GM12878 (cell line): ENCODE measurements around the gene POFUT2. TPM values are rescaled to one million over a fixed set of nuclear protein-coding genes. Genes with fewer than 3 reads are reported as not detected.

Source experiments
- ATAC-seq: fragments of 200-7000 bp; cut with Tn5 transposase; 3 replicates; pipeline ENCODE4 v1.9.1; 2020; ENCODE audit warnings: mild to moderate bottlenecking, moderate library complexity
- BruUV-seq: library from RNA; stranded (reverse); fragments of 400-500 nt; replicated peaks from 2 replicates; lab custom pipeline; 2021; lab: Mats Ljungman, UMichigan
- CTCF ChIA-PET: fragments of 300-600 bp; sonication (Branson Sonifier 250); formaldehyde crosslinking; extraction: SDS; loops from one replicate; lab custom pipeline; 2021; ENCODE audit warnings: inconsistent platforms; lab: Yijun Ruan, JAX
- POLR2A ChIA-PET: fragments of 350-600 bp; formaldehyde crosslinking; extraction: SDS; loops from one replicate; lab custom pipeline; 2021; ENCODE audit warnings: inconsistent platforms; lab: Charles Lee
- RAD21 ChIA-PET: fragments of 300-600 bp; sonication (Branson Sonifier 250); formaldehyde crosslinking; loops from one replicate; lab custom pipeline; 2023; ENCODE audit warnings: antibody characterized with exemption; ENCODE audit not compliant: unreplicated experiment; lab: Charles Lee
- SMC1A ChIA-PET: fragments of 300-600 bp; sonication (Branson Sonifier 250); formaldehyde crosslinking; loops from one replicate; lab custom pipeline; 2023; ENCODE audit not compliant: unreplicated experiment, uncharacterized antibody; lab: Charles Lee
- DNase-seq: peaks from one replicate; pipeline ENCODE4 v3.0.0-alpha.2; 2011; ENCODE audit warnings: low read depth, low spot score
- FAIRE-seq: peaks from 3 replicates; lab custom pipeline; 2011; peaks lifted over from hg19 to GRCh38; lab: Jason Lieb, UNC
- H2AFZ ChIP-seq: 2 replicates; pipeline ENCODE4 v1.6.0; 2011; ENCODE audit warnings: low read depth, low read length, control low read depth; ENCODE audit not compliant: control insufficient read depth
- H3K27ac ChIP-seq: 2 replicates; pipeline ENCODE4 v1.5.1; 2011; ENCODE audit warnings: control low read depth; ENCODE audit not compliant: control insufficient read depth, insufficient read depth
- H3K27me3 ChIP-seq, 2 experiments: replicated peaks in 1 of 2; 2 replicates each; pipeline versions ENCODE4 v1.6.0 to v1.6.1; 2011; ENCODE audit warnings: low read length in 1 of 2; ENCODE audit not compliant: control insufficient read depth in 2 of 2, insufficient read depth in 2 of 2
- H3K36me3 ChIP-seq, 2 experiments: 2 replicates each; pipeline ENCODE4 v1.5.1; 2011; ENCODE audit warnings: low read length in 1 of 2; ENCODE audit not compliant: control insufficient read depth in 2 of 2, insufficient read depth in 2 of 2
- H3K4me1 ChIP-seq: 2 replicates; pipeline ENCODE4 v1.6.1; 2011; ENCODE audit warnings: mild to moderate bottlenecking, low read length, moderate library complexity, mixed read lengths; ENCODE audit not compliant: control insufficient read depth, insufficient read depth
- H3K4me2 ChIP-seq: 2 replicates; pipeline ENCODE4 v1.6.0; 2011; ENCODE audit warnings: control low read depth; ENCODE audit not compliant: control insufficient read depth, insufficient read depth
- H3K4me3 ChIP-seq: fragments of 200-600 bp; sonication (generic); 2 replicates; pipeline ENCODE4 v1.5.1; 2016
- H3K79me2 ChIP-seq: 2 replicates; pipeline ENCODE4 v1.6.0; 2011; ENCODE audit warnings: low read length; ENCODE audit not compliant: control insufficient read depth, insufficient read depth
- H3K9ac ChIP-seq: 2 replicates; pipeline ENCODE4 v1.8.0; 2011; ENCODE audit warnings: low read length, control low read depth, mixed read lengths; ENCODE audit not compliant: control insufficient read depth, insufficient read depth
- H3K9me3 ChIP-seq: replicated peaks from 3 replicates; pipeline ENCODE4 v1.5.1; 2011; ENCODE audit warnings: mild to moderate bottlenecking, low read length; ENCODE audit not compliant: control insufficient read depth, insufficient read depth
- H4K20me1 ChIP-seq: 2 replicates; pipeline ENCODE4 v1.6.0; 2011; ENCODE audit not compliant: control insufficient read depth, insufficient read depth
- BCL3 ChIP-seq: IDR thresholded peaks from 2 replicates; pipeline ENCODE4 v1.6.1; 2011; ENCODE audit warnings: borderline replicate concordance, low read depth, mild to moderate bottlenecking, moderate library complexity, low read length; ENCODE audit not compliant: insufficient read depth, poor library complexity, severe bottlenecking
- CREB1 ChIP-seq: IDR thresholded peaks from 2 replicates; pipeline ENCODE4 v1.6.1; 2012; ENCODE audit warnings: low read depth, mild to moderate bottlenecking, inconsistent platforms
- EGR1 ChIP-seq, 2 experiments: IDR thresholded peaks; 1 replicate in 1 of 2; 2 replicates in 1 of 2; pipeline ENCODE4 v1.6.1; 2011 to 2012; ENCODE audit warnings: low read depth in 2 of 2, low read length in 2 of 2, borderline replicate concordance in 1 of 2, mild to moderate bottlenecking in 1 of 2, moderate library complexity in 1 of 2
- FOXM1 ChIP-seq: IDR thresholded peaks from 2 replicates; pipeline ENCODE4 v1.6.1; 2012; ENCODE audit warnings: low read depth, mild to moderate bottlenecking, inconsistent platforms, low read length, moderate library complexity
- JUNB ChIP-seq: IDR thresholded peaks from 2 replicates; pipeline ENCODE4 v1.6.1; 2016; ENCODE audit warnings: antibody characterized with exemption, mild to moderate bottlenecking
- MAX ChIP-seq: IDR thresholded peaks from 2 replicates; pipeline ENCODE4 v1.6.1; 2012; ENCODE audit warnings: low read depth, low read length, improper control_type of control experiment
- PAX5 ChIP-seq: IDR thresholded peaks from 2 replicates; pipeline ENCODE4 v1.6.1; 2011; ENCODE audit warnings: low read depth, low read length, borderline replicate concordance
- RCOR1 ChIP-seq: conservative IDR thresholded peaks from 2 replicates; pipeline ENCODE4 v1.6.1; 2012; ENCODE audit warnings: low read depth, low read length, improper control_type of control experiment
- SIN3A ChIP-seq: IDR thresholded peaks from 2 replicates; pipeline ENCODE4 v1.6.1; 2012; ENCODE audit warnings: low read depth, low read length, improper control_type of control experiment
- SRF ChIP-seq, 2 experiments: IDR thresholded peaks; 2 replicates each; pipeline ENCODE4 v1.6.1; 2011; ENCODE audit warnings: low read depth in 2 of 2, low read length in 2 of 2, mild to moderate bottlenecking in 1 of 2, moderate library complexity in 1 of 2
- STAT1 ChIP-seq: fragments of 450-650 bp; conservative IDR thresholded peaks from 2 replicates; pipeline ENCODE4 v1.6.1; 2014; ENCODE audit warnings: antibody characterized with exemption, mild to moderate bottlenecking
- ZZZ3 ChIP-seq: IDR thresholded peaks from 2 replicates; pipeline ENCODE4 v1.6.1; 2011; ENCODE audit warnings: low read depth; ENCODE audit not compliant: control insufficient read depth, insufficient read length
- WGBS: methylation state at CpG from one replicate; pipeline ENCODE4 v1.1.6; 2016; ENCODE audit warnings: low lambda C conversion rate; ENCODE audit not compliant: insufficient replicate concordance, insufficient coverage; ENCODE audit errors: missing lambda C conversion rate; 5-methylcytosine and 5-hydroxymethylcytosine counted together
- in situ Hi-C: fragments of 300-500 bp; cut with MboI; formaldehyde crosslinking; loops from 9 replicates; pipeline ENCODE4 v1.14.3; 2018; ENCODE audit warnings: mixed read lengths
- intact Hi-C: fragments of 100-400 bp; cut with micrococcal nuclease; formaldehyde crosslinking; loops from one replicate; pipeline ENCODE4 v1.14.2; 2022; ENCODE audit not compliant: unreplicated experiment
- polyA plus RNA-seq, 11 experiments: library from polyadenylated mRNA; depleted of rRNA in 4 of 11; unstranded in 6 of 11; stranded (reverse) in 5 of 11; fragments of >200 nt; fragmentation: Nextera tagmentation in 4 of 11; fragmentation: Illumina TruSeq in 1 of 11; extraction: Ambion mirVana in 4 of 11; extraction: Trizol in 1 of 11; gene quantifications; 1 replicate in 1 of 11; 2 replicates in 10 of 11; pipeline versions ENCODE4 v1.2.1 to v1.2.3, GENCODE V29; 2011 to 2016; ENCODE audit warnings: inconsistent platforms in 2 of 11, missing spikeins in 2 of 11, low read depth in 1 of 11
- total RNA-seq, 4 experiments: library from RNA; depleted of rRNA in 3 of 4; stranded (reverse); fragments of >200 nt in 3 of 4; fragmentation: Illumina TruSeq in 1 of 4; extraction: Trizol in 1 of 4; gene quantifications; 2 replicates each; pipeline versions ENCODE4 v1.2.1 to v1.2.3, GENCODE V29; 2013 to 2021
- TF ChIP-seq, protein P1 (sequence below): IDR thresholded peaks from 2 replicates; pipeline ENCODE4 v1.6.1; 2012; ENCODE audit warnings: low read depth, low read length, improper control_type of control experiment
- TF ChIP-seq, protein P2 (sequence below): IDR thresholded peaks from 2 replicates; pipeline ENCODE4 v1.6.1; 2012; ENCODE audit warnings: improper control_type of control experiment, low read depth, low read length; ENCODE audit not compliant: insufficient replicate concordance

Gene POFUT2
- total and polyA plus RNA-seq, 10 of the 15 experiments (the other 5 are each of a cell fraction or from before 2014, with no cell fraction given): 1.2 to 15.1 (median 6.8) TPM

DNA sequence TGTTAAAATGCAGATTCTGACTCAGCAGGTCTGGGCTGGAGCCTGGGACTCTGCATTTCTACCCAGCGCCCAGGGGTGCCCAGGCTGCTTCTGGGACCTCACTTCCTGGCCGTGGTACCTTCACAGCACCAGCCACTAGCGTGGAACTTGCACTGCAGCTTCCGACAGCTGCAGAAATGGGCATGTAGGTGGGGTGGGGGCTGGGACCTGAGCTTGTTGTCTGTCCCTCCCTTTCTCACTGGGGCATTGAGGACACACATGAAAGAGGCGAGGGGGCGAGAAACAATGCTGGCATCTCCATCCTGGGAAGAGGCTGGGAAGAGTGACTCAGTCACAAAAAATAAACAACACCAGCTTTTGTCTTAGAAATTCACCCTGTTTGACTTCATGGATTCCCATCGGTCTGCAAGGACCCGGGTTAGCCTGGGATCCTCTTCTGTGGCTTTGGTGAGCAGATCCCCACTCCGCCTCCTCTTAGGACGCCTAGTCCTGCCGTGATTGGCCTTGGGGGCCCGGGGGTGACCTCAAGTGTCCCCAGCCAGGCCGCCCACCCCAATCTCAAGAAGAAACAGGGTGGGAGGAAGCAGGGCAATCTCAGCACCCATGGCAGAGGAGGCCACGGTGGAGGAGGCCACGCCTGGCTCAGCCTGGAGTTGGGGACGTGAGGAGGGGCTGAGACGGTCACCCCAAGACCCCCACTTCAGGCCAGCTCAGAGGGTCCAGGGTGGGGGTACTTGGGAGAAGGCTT lies 29.9 kb upstream of the POFUT2 start (continued):
- TF ChIP-seq CREB1 (no peak), JUNB (no peak), RCOR1 (no peak), EGR1 (IDR thresholded peaks at IDR 0.05; ENCODE audit: borderline replicate concordance in 1 of 2, low read depth in 2 of 2, low read length in 2 of 2) (no peak), MAX (no peak), SRF (IDR thresholded peaks at IDR 0.05; ENCODE audit: low read depth in 2 of 2, low read length in 2 of 2) (no peak), STAT1 (no peak)
- TF ChIP-seq, protein P1, sequence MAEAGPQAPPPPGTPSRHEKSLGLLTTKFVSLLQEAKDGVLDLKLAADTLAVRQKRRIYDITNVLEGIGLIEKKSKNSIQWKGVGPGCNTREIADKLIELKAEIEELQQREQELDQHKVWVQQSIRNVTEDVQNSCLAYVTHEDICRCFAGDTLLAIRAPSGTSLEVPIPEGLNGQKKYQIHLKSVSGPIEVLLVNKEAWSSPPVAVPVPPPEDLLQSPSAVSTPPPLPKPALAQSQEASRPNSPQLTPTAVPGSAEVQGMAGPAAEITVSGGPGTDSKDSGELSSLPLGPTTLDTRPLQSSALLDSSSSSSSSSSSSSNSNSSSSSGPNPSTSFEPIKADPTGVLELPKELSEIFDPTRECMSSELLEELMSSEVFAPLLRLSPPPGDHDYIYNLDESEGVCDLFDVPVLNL: no peak

DNA sequence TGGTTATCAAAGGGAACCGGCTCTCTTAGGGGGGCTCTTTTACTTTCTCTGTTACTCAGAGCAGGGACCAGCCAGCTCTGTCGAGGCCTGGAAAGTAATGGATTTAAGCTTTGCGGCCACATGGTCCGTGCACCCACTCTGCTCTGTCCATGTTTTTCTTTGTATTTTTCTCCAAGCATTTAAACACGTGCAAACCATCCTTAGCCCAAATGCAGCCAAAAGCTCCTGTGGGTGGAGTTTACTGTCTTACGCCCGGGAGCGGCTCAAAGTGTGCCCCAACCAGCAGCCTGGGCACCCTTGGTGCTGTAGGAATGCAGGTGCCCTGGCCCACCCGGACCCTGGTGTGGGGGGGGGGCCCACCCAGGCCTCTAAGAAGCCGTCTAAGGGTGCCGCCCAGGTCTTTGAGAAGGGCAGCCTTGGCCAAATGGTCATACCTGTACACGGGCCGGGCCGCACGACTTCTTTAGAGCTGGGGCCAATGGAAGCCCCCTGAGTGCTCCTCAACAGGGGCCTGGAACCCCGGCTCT lies 29.2 kb upstream of the POFUT2 start:
- H3K79me2 ChIP-seq: no peaks in the 10 kb centered on the region
- POLR2A ChIA-PET: no interaction called here
- no peak overlapping the region for H3K27ac ChIP-seq
- SMC1A ChIA-PET: no interaction called here
- no peaks in the 10 kb centered on the region for H4K20me1 ChIP-seq
- no peaks in the 10 kb centered on the region for H3K36me3 ChIP-seq
- no peak overlapping the region for H3K4me3 ChIP-seq
- no peak overlapping the region for H2AFZ ChIP-seq
- RAD21 ChIA-PET: no interaction called here
- H3K4me2 ChIP-seq: no peak overlapping the region
- intact Hi-C loops: no loop called here
- ATAC-seq (no peak), DNase-seq (no peak), FAIRE-seq (no peak)
- BruUV-seq: no TSS peak
- no peak overlapping the region for H3K9ac ChIP-seq
- no peaks in the 10 kb centered on the region for H3K4me1 ChIP-seq
- H3K9me3 ChIP-seq: no peaks in the 10 kb centered on the region
- WGBS: 67% methylated on average over 14 of the region's 16 CpGs
- CTCF ChIA-PET: no interaction called here
- peaks cover 3% of the 10 kb centered on the region in 2 experiments; a peak in 2 of 4 replicates for H3K27me3 ChIP-seq
- in situ Hi-C loops: no loop called here
- TF ChIP-seq SIN3A: no peak
- no peak for TF ChIP-seq PAX5
- TF ChIP-seq EGR1 (IDR thresholded peaks at IDR 0.05; ENCODE audit: borderline replicate concordance in 1 of 2, low read depth in 2 of 2, low read length in 2 of 2): no peak
- no peak for TF ChIP-seq FOXM1
- TF ChIP-seq BCL3: no peak
- TF ChIP-seq ZZZ3: no peak
- TF ChIP-seq, protein P2, sequence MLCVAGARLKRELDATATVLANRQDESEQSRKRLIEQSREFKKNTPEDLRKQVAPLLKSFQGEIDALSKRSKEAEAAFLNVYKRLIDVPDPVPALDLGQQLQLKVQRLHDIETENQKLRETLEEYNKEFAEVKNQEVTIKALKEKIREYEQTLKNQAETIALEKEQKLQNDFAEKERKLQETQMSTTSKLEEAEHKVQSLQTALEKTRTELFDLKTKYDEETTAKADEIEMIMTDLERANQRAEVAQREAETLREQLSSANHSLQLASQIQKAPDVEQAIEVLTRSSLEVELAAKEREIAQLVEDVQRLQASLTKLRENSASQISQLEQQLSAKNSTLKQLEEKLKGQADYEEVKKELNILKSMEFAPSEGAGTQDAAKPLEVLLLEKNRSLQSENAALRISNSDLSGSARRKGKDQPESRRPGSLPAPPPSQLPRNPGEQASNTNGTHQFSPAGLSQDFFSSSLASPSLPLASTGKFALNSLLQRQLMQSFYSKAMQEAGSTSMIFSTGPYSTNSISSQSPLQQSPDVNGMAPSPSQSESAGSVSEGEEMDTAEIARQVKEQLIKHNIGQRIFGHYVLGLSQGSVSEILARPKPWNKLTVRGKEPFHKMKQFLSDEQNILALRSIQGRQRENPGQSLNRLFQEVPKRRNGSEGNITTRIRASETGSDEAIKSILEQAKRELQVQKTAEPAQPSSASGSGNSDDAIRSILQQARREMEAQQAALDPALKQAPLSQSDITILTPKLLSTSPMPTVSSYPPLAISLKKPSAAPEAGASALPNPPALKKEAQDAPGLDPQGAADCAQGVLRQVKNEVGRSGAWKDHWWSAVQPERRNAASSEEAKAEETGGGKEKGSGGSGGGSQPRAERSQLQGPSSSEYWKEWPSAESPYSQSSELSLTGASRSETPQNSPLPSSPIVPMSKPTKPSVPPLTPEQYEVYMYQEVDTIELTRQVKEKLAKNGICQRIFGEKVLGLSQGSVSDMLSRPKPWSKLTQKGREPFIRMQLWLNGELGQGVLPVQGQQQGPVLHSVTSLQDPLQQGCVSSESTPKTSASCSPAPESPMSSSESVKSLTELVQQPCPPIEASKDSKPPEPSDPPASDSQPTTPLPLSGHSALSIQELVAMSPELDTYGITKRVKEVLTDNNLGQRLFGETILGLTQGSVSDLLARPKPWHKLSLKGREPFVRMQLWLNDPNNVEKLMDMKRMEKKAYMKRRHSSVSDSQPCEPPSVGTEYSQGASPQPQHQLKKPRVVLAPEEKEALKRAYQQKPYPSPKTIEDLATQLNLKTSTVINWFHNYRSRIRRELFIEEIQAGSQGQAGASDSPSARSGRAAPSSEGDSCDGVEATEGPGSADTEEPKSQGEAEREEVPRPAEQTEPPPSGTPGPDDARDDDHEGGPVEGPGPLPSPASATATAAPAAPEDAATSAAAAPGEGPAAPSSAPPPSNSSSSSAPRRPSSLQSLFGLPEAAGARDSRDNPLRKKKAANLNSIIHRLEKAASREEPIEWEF: no peak
